ENCODE results near the gene MTERF2. TPM values are rescaled to one million over a fixed set of nuclear protein-coding genes. Genes with fewer than 3 reads are reported as not detected.

MTERF2 gene
- total RNA-seq, 1 experiment from 2014 or later = 10.9 TPM

DNA sequence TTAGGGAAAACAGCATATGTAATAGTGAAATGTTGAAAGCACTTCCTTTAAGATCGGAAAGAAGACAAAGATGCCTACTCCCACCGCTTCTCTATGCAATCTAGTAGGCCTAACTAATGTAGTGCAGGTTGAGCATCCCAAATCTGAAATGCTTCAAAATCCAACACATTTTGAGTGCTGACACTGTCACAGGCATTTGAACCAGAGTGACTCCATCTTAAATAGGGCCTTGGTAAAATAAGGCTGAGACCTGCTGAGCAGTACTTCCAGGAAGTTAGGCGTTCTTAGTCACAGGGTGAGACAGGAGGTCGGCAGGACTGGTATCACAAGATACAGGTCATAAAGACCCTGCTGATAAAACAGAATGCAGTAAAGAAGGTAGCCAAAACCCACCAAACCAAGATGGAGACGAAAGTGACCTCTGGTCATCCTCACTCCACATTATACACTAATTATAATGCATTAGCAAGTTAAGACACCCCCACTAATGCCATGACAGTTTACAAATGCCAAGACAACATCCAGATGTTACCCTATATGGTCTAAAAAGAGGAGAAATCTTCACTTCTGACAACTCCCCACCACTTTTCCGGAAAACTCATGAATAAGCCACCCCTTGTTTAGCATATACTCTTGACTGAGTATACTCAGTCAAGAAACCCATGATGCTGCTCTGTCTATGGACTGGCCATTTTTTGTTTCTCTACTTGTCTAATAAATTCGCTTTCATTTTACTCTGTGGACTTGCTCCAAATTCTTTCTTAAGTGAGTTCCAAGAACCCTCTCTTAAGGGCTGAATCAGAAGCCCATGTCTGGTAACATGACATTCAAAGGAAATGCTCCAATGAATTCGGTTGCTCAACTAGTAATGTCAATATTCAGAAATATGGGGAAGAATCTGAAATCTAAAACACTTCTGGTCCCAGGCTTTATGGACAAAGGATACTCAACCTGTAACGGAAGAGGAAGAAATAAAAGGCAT lies 47.1 kb upstream of the MTERF2 start:
- Histone ChIP-seq H3K4me3 (ENCODE audit: low read depth in 2 of 2, low read length in 2 of 2) (no peak overlapping the region), H3K4me1 (ENCODE audit: control insufficient read depth, insufficient read depth, low read length) (peaks cover 7% of the 10 kb centered on the region), H3K36me3 (ENCODE audit: control insufficient read depth, insufficient read depth, low read length) (no peaks in the 10 kb centered on the region; the same call in 1 of the 2 replicates), H3K27me3 (ENCODE audit: control insufficient read depth, insufficient read depth, low read length) (no peaks in the 10 kb centered on the region), H3K9me3 (ENCODE audit: control insufficient read depth, insufficient read depth, low read depth, low read length) (no peaks in the 10 kb centered on the region), H3K27ac (ENCODE audit: low read length) (no peak overlapping the region)
- BruUV-seq (replicated peaks) = no TSS peak
- ChIA-PET POLR2A (no interaction called here), CTCF (interaction anchor here (0.5 kb wide), 1 partner anchor 9 kb away, joined by 3 read pairs; no protein-coding TSS in a partner anchor)
- DNase-seq (ENCODE audit: low read depth, low spot score) = no peak
- intact Hi-C loops (cut with micrococcal nuclease; ENCODE audit: unreplicated experiment) (no loop called here), in situ Hi-C loops (cut with HindIII; ENCODE audit: low pct_unique_long_range_greater_than_20kb, low sequenced_read_pairs) (no loop called here)
- ATAC-seq = no peak
- TF ChIP-seq POLR2AphosphoS5 (IDR thresholded peaks at IDR 0.05; ENCODE audit: low read depth, low read length) (no peak), CTCF (IDR thresholded peaks at IDR 0.05) (no peak), SIN3A (IDR thresholded peaks at IDR 0.05; ENCODE audit: borderline replicate concordance, insufficient read depth, low read depth, low read length) (no peak), REST (IDR thresholded peaks at IDR 0.05; ENCODE audit: insufficient read depth in 1 of 2, low read depth in 2 of 2, low read length in 1 of 2) (no peak), TCF7L2 (IDR thresholded peaks at IDR 0.05; ENCODE audit: low read depth, low read length) (no peak)

DNA sequence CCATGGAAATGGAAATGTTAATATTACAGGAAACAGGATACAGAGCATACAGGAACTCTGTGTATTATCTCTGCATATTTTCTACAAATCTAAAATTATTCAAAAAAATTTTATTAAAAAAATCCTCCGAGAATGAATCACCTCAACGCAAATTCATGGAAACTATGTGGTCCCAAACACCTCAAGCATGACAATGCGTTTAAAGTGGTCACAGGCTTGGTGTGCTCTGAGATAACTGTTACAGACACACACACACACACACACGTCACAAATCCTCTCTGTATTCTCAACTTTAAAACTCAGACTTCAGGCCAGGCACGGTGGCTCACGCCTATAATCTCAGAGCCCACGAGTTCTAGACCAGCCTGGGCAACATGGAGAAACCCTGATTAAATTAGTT lies 45.3 kb upstream of the MTERF2 start:
- H3K36me3 ChIP-seq (ENCODE audit: control insufficient read depth, insufficient read depth, low read length) = no peaks in the 10 kb centered on the region; the same call in 1 of the 2 replicates
- no peaks in the 10 kb centered on the region for H3K27me3 ChIP-seq (ENCODE audit: control insufficient read depth, insufficient read depth, low read length)
- intact Hi-C loops (cut with micrococcal nuclease; ENCODE audit: unreplicated experiment) = no loop called here
- H3K4me1 ChIP-seq (ENCODE audit: control insufficient read depth, insufficient read depth, low read length) = peaks cover 10% of the 10 kb centered on the region
- no peak overlapping the region for H3K27ac ChIP-seq (ENCODE audit: low read length)
- no peak for ATAC-seq
- no peak for TF ChIP-seq REST (IDR thresholded peaks at IDR 0.05; ENCODE audit: insufficient read depth in 1 of 2, low read depth in 2 of 2, low read length in 1 of 2)
- no peak for TF ChIP-seq SIN3A (IDR thresholded peaks at IDR 0.05; ENCODE audit: borderline replicate concordance, insufficient read depth, low read depth, low read length)
- no peak for TF ChIP-seq CTCF (IDR thresholded peaks at IDR 0.05)
- TF ChIP-seq POLR2AphosphoS5 (IDR thresholded peaks at IDR 0.05; ENCODE audit: low read depth, low read length) = no peak
- TF ChIP-seq TCF7L2 (IDR thresholded peaks at IDR 0.05; ENCODE audit: low read depth, low read length) = no peak
- in situ Hi-C loops (cut with HindIII; ENCODE audit: low pct_unique_long_range_greater_than_20kb, low sequenced_read_pairs) = no loop called here
- CTCF ChIA-PET = no interaction called here
- no TSS peak for BruUV-seq (replicated peaks)
- POLR2A ChIA-PET = no interaction called here
- H3K4me3 ChIP-seq (ENCODE audit: low read depth in 2 of 2, low read length in 2 of 2) = no peak overlapping the region
- H3K9me3 ChIP-seq (ENCODE audit: control insufficient read depth, insufficient read depth, low read depth, low read length) = no peaks in the 10 kb centered on the region
- no peak for DNase-seq (ENCODE audit: low read depth, low spot score)
